HepG2 (cell line): ENCODE data around the gene ME2. TPM values are rescaled to one million over a fixed set of nuclear protein-coding genes. Genes with fewer than 3 reads are reported as not detected.

ENCODE experiments used
- ATAC-seq: fragments of 200-7000 bp; cut with Tn5 transposase; 3 replicates; pipeline ENCODE4 v1.9.1; 2020; ENCODE audit warnings: mild to moderate bottlenecking, moderate library complexity
- BruUV-seq: library from RNA; stranded (reverse); fragments of 400-500 nt; replicated peaks from 2 replicates; lab custom pipeline; 2021; lab: Mats Ljungman, UMichigan
- CTCF ChIA-PET: fragments of 300-600 bp; formaldehyde crosslinking; extraction: SDS; loops from one replicate; lab custom pipeline; 2021; ENCODE audit warnings: low total read pairs, inconsistent platforms, low intra/inter-chr PET ratio; lab: Yijun Ruan, JAX
- POLR2A ChIA-PET: fragments of 350-600 bp; sonication (Branson Sonifier 250); formaldehyde crosslinking; loops from one replicate; lab custom pipeline; 2020; ENCODE audit warnings: antibody characterized with exemption, inconsistent platforms; lab: Yijun Ruan, JAX
- DNase-seq: peaks from one replicate; pipeline ENCODE4 v3.0.0-alpha.2; 2015; ENCODE audit warnings: low spot score
- FAIRE-seq: peaks from 3 replicates; lab custom pipeline; 2011; peaks lifted over from hg19 to GRCh38; lab: Jason Lieb, UNC
- H2AFZ ChIP-seq: one replicate; pipeline ENCODE4 v1.6.1; 2011; ENCODE audit warnings: low read length, inconsistent platforms
- H3K27ac ChIP-seq: fragments of 300-600 bp; 3 replicates; pipeline ENCODE4 v1.8.0; 2011; ENCODE audit warnings: mixed run types, mild to moderate bottlenecking, mixed read lengths, low read length, inconsistent platforms; ENCODE audit not compliant: insufficient read depth; ENCODE audit errors: extremely low read length
- H3K27me3 ChIP-seq, 2 experiments: fragments of 200-600 bp in 1 of 2; 2 replicates in 1 of 2; 3 replicates in 1 of 2; pipeline versions ENCODE4 v1.6.0 to v1.8.0; 2011; ENCODE audit warnings: low read length in 2 of 2, mild to moderate bottlenecking in 2 of 2, moderate library complexity in 2 of 2, inconsistent platforms in 1 of 2; ENCODE audit not compliant: insufficient read depth in 2 of 2, control insufficient read depth in 1 of 2
- H3K36me3 ChIP-seq, 2 experiments: fragments of 200-600 bp in 1 of 2; replicated peaks in 1 of 2; 2 replicates in 1 of 2; 3 replicates in 1 of 2; pipeline versions ENCODE4 v1.5.1 to v1.8.0; 2011; ENCODE audit warnings: low read length in 2 of 2, inconsistent platforms in 1 of 2; ENCODE audit not compliant: insufficient read depth in 2 of 2, control insufficient read depth in 1 of 2
- H3K4me1 ChIP-seq: 2 replicates; pipeline ENCODE4 v1.5.1; 2012; ENCODE audit warnings: low read length, inconsistent platforms; ENCODE audit not compliant: insufficient read depth
- H3K4me2 ChIP-seq: 2 replicates; pipeline ENCODE4 v1.6.0; 2011; ENCODE audit warnings: low read depth, low read length, inconsistent platforms
- H3K4me3 ChIP-seq, 3 experiments: fragments of 200-600 bp in 1 of 3; sonication (generic), shearing (Covaris generic) in 1 of 3; replicated peaks in 1 of 3; 2 replicates each; pipeline ENCODE4 v1.5.1; 2011 to 2016; ENCODE audit warnings: low read length in 3 of 3, inconsistent platforms in 2 of 3, low read depth in 2 of 3, mild to moderate bottlenecking in 2 of 3, control low read depth in 1 of 3, mixed read lengths in 1 of 3; ENCODE audit not compliant: insufficient read depth in 1 of 3
- H3K79me2 ChIP-seq: one replicate; pipeline ENCODE4 v1.6.1; 2011; ENCODE audit warnings: low read length, inconsistent platforms; ENCODE audit not compliant: insufficient read depth
- H3K9ac ChIP-seq: 2 replicates; pipeline ENCODE4 v1.6.0; 2011; ENCODE audit warnings: mild to moderate bottlenecking, low read depth, low read length, inconsistent platforms; ENCODE audit not compliant: insufficient read depth
- H3K9me3 ChIP-seq: 2 replicates; pipeline ENCODE4 v1.5.1; 2012; ENCODE audit warnings: mild to moderate bottlenecking, low read length
- H4K20me1 ChIP-seq: 2 replicates; pipeline ENCODE4 v1.6.0; 2011; ENCODE audit warnings: inconsistent platforms, mild to moderate bottlenecking, low read length, moderate library complexity; ENCODE audit not compliant: insufficient read depth
- ARID5B ChIP-seq: IDR thresholded peaks from 2 replicates; pipeline ENCODE4 v1.4.0; 2020; ENCODE audit warnings: mild to moderate bottlenecking, missing genetic modification reagents
- ATF1 ChIP-seq: IDR thresholded peaks from 2 replicates; pipeline ENCODE4 v1.6.1; 2016; ENCODE audit warnings: mild to moderate bottlenecking, control low read depth
- DMAP1 ChIP-seq: IDR thresholded peaks from 2 replicates; pipeline ENCODE4 v1.6.1; 2016
- MATR3 ChIP-seq: sonication (generic); formaldehyde crosslinking; IDR thresholded peaks from 2 replicates; pipeline ENCODE4 v1.4.0; 2020; ENCODE audit warnings: missing genetic modification reagents
- RBAK ChIP-seq: sonication (generic); formaldehyde crosslinking; IDR thresholded peaks from 2 replicates; pipeline ENCODE4 v1.5.1; 2020; ENCODE audit warnings: mild to moderate bottlenecking, missing genetic modification reagents
- TEAD2 ChIP-seq: sonication (generic); formaldehyde crosslinking; IDR thresholded peaks from 2 replicates; pipeline ENCODE4 v1.9.0; 2021; ENCODE audit warnings: missing genetic modification reagents
- ZFP62 ChIP-seq: sonication (generic); formaldehyde crosslinking; IDR thresholded peaks from 2 replicates; pipeline ENCODE4 v1.4.0; 2020; ENCODE audit warnings: missing genetic modification reagents
- ZNF331 ChIP-seq: sonication (generic); formaldehyde crosslinking; IDR thresholded peaks from 2 replicates; pipeline ENCODE4 v1.4.0; 2020; ENCODE audit warnings: missing genetic modification reagents
- ZNF674 ChIP-seq: sonication (generic); formaldehyde crosslinking; IDR thresholded peaks from 2 replicates; pipeline ENCODE4 v1.5.0; 2020; ENCODE audit warnings: low read depth, mild to moderate bottlenecking, missing genetic modification reagents
- ZNF780A ChIP-seq: sonication (generic); formaldehyde crosslinking; IDR thresholded peaks from 2 replicates; pipeline ENCODE4 v1.8.0; 2022; ENCODE audit warnings: mild to moderate bottlenecking, missing genetic modification reagents, moderate library complexity
- WGBS: methylation state at CpG from one replicate; pipeline ENCODE4 v1.1.6; 2017; ENCODE audit warnings: low lambda C conversion rate; 5-methylcytosine and 5-hydroxymethylcytosine counted together
- in situ Hi-C: cut with HindIII; loops from 2 replicates; pipeline ENCODE4 v1.10.0; 2017; ENCODE audit warnings: low pct_unique_long_range_greater_than_20kb; ENCODE audit not compliant: extremely low pct_ligation_motif_present
- intact Hi-C: fragments of 100-400 bp; cut with micrococcal nuclease; formaldehyde crosslinking; loops from one replicate; pipeline ENCODE4 v1.10.0; 2022; ENCODE audit not compliant: unreplicated experiment
- polyA plus RNA-seq, 8 experiments: library from polyadenylated mRNA; depleted of rRNA in 3 of 8; stranded (reverse) in 7 of 8; unstranded in 1 of 8; fragments of >200 nt; fragmentation: Illumina TruSeq in 4 of 8; extraction: Trizol in 4 of 8; gene quantifications; 2 replicates each; pipeline versions ENCODE4 v1.2.1 to v1.2.3, GENCODE V29; 2011 to 2016; ENCODE audit warnings: low read depth in 4 of 8, missing spikeins in 1 of 8, mixed read lengths in 1 of 8; ENCODE audit not compliant: insufficient read depth in 1 of 8
- total RNA-seq, 5 experiments: library from RNA; depleted of rRNA; stranded (reverse); fragments of >200 nt; fragmentation: Illumina TruSeq; extraction: Trizol; gene quantifications; 2 replicates each; pipeline ENCODE4 v1.2.3, GENCODE V29; 2016; ENCODE audit warnings: low read depth in 1 of 5

ME2 gene
- total and polyA plus RNA-seq, 2 of the 13 experiments (the other 11 are each of a cell fraction or from before 2014, with no cell fraction given) = 17.3 to 20.6 TPM

- Histone ChIP-seq H3K4me3 (no peak overlapping the region), H4K20me1 (no peaks in the 10 kb centered on the region), H3K4me2 (no peak overlapping the region), H3K9me3 (no peaks in the 10 kb centered on the region), H3K27ac (no peak overlapping the region), H3K36me3 (peaks cover 1 to 20% of the 10 kb centered on the region in 2 experiments; a peak in 2 of 5 replicates), H3K27me3 (no peaks in the 10 kb centered on the region), H3K79me2 (no peaks in the 10 kb centered on the region), H2AFZ (no peak overlapping the region), H3K9ac (no peak overlapping the region), H3K4me1 (no peaks in the 10 kb centered on the region)
- intact Hi-C loops = no loop called here
- in situ Hi-C loops = no loop called here
- ChIA-PET POLR2A (no interaction called here), CTCF (no interaction called here)
- no TSS peak for BruUV-seq
- no peak for TF ChIP-seq ATF1 (CRISPR knock-in tag)
- no peak for TF ChIP-seq ZNF674 (CRISPR knock-in tag)
- no peak for TF ChIP-seq TEAD2 (CRISPR knock-in tag)
- FAIRE-seq = no peak
- no peak for ATAC-seq
- WGBS = 97% methylated on average over 1 of the region's 1 CpG
- DNase-seq = no peak
Observed at GRCh38 chr18:50909261-50909660, 30.3 kb downstream of the ME2 start.

GRCh38 chr18:50911006-50911405, 32.1 kb downstream of the ME2 start:
- H3K27me3 ChIP-seq = no peaks in the 10 kb centered on the region
- POLR2A ChIA-PET = no interaction called here
- BruUV-seq = no TSS peak
- no peak for TF ChIP-seq DMAP1 (CRISPR knock-in tag)
- TF ChIP-seq MATR3 (CRISPR knock-in tag) = no peak
- no peak for TF ChIP-seq ZNF331 (CRISPR knock-in tag)
- TF ChIP-seq ARID5B = no peak
- no peak for TF ChIP-seq ZFP62 (CRISPR knock-in tag)
- TF ChIP-seq RBAK (CRISPR knock-in tag) = no peak
- TF ChIP-seq ZNF780A (CRISPR knock-in tag) = no peak

More at GRCh38 chr18:50911006-50911405, 32.1 kb downstream of the ME2 start:
- no peaks in the 10 kb centered on the region for H3K9me3 ChIP-seq
- H3K9ac ChIP-seq = no peak overlapping the region
- peaks cover 1 to 20% of the 10 kb centered on the region in 2 experiments; a peak in 2 of 5 replicates for H3K36me3 ChIP-seq
- intact Hi-C loops = no loop called here
- no peak overlapping the region for H2AFZ ChIP-seq
- CTCF ChIA-PET = no interaction called here
- H3K4me3 ChIP-seq = no peak overlapping the region
- H4K20me1 ChIP-seq = no peaks in the 10 kb centered on the region
- ATAC-seq (no peak), FAIRE-seq (no peak), DNase-seq (no peak)
- in situ Hi-C loops = no loop called here
- no peak overlapping the region for H3K4me2 ChIP-seq
- H3K4me1 ChIP-seq = no peaks in the 10 kb centered on the region
- no peak overlapping the region for H3K27ac ChIP-seq
- 100% methylated on average over 1 of the region's 1 CpG for WGBS
- H3K79me2 ChIP-seq = no peaks in the 10 kb centered on the region
